ES-I3 (cell line): Measurements from ENCODE around the gene PCDHA9.

Experiments used
- H3K36me3 ChIP-seq: 2 replicates; pipeline ENCODE4 v1.6.1; 2013; ENCODE audit warnings: mild to moderate bottlenecking, low read length, control low read depth, moderate library complexity; ENCODE audit not compliant: insufficient read depth
- H3K4me1 ChIP-seq: 2 replicates; pipeline ENCODE4 v1.6.1; 2013; ENCODE audit warnings: mild to moderate bottlenecking, control low read depth, low read length; ENCODE audit not compliant: insufficient read depth
- H3K9ac ChIP-seq: 2 replicates; pipeline ENCODE4 v1.6.1; 2013; ENCODE audit warnings: low read depth, mild to moderate bottlenecking, low read length, moderate library complexity
- H3K9me3 ChIP-seq: 2 replicates; pipeline ENCODE4 v1.6.1; 2013; ENCODE audit warnings: mild to moderate bottlenecking, low read length, moderate library complexity; ENCODE audit not compliant: control insufficient read depth, insufficient read depth

The PCDHA9 gene

DNA sequence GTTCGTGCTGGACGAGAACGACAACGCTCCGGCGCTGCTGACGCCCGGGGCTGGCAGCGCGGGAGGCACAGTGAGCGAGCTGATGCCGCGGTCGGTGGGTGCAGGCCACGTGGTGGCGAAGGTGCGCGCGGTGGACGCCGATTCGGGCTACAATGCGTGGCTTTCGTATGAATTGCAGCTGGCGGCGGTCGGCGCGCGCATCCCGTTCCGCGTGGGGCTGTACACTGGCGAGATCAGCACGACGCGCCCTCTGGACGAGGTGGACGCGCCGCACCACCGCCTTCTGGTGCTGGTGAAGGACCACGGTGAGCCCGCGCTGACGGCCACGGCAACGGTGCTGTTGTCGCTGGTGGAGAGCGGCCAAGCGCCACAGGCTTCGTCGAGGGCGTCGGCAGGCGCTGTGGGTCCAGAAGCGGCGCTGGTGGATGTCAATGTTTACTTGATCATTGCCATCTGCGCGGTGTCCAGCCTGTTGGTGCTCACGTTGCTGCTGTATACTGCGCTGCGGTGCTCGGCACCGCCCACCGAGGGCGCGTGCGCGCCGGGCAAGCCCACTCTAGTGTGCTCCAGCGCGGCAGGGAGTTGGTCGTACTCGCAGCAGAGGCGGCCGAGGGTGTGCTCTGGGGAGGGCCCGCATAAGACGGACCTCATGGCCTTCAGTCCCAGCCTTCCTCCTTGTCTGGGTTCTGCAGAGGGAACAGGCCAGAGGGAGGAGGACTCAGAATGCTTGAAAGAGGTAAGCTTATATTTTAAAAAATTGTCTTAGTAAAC lies 35.9 kb downstream of the PCDHA9 start:
- Histone ChIP-seq H3K9ac (no peak overlapping the region), H3K9me3 (no peaks in the 10 kb centered on the region), H3K4me1 (no peaks in the 10 kb centered on the region), H3K36me3 (no peaks in the 10 kb centered on the region)
